ENCODE results near the gene MED23.
"Not testable (repeated sequence)": the region's sequence is repeated elsewhere in the genome, so short reads cannot be mapped to it uniquely, and the experiment has no call there.

MED23 gene

DNA sequence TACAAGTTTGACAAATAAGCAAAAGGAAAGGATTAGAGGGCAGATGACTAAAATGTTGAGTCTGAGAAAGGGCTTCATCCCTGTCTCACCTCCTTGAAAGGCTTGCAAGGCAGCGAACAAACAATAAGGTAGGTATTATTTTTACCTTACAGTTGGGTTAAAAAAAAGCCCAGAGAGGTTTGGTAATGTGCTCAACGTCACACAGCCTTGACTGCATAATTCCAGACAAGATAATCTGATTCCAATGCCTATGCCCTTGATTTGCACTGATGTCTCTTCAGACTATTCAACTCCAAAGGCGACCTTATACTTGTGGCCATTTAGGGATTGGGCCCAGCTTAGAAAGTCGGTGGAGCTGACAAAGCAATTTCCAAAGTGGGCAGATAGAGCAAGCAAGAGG is 53.4 kb downstream of the MED23 start:
- no peak for DNase-seq (ENCODE audit: low spot score)

DNA sequence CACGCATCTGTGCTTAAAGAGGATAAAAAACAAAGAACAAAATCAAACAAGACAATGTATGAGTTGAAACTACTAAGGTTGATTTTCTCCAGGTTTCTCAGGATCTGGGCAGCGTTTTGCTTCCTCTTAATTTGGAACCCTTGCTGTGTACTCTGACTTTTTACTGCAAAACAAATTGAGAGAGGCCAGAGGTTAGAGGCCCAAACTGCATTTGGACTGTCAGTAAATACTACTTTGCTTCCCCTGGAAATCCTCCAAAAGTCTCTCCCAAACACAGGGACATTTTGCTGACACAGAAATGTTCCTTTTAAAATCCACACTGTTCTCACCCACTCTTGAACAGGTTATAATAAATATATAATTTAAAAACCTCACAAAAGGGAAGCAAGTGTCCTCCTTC is 53.9 kb downstream of the MED23 start:
- DNase-seq (ENCODE audit: low spot score), result no peak

DNA sequence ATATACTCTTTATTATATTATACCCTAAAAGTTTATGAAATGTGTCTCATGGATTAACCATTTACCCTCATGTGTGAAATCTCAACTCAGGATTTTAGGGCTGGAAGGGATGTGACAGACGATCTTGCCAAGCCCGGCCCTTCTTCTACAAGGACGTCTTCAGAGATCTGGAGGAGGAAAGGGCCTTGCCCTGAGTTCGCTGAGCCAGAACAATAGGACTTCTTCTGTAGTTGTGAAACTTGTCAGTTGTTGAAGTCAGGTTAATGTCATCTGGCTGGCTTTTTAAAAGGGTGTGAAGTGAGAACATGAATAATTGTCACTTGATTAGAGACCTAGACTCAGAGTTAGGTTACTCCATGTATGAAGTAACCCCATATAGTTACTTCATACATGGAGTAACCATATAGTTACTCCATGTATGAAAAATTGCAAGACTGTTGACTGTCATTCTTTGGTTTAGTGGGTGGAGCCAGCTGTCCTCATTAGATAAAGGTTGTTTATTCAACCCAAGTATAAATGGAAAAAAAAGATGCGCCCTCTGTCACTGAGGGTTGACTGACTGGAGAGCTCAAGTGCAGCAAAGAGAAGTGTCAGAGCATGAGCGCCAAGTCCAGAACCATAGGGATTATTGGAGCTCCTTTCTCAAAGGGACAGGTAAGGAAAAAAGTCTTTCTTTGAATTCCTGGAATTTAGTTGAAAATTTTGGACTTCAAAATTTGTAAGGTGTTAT is 55.2 kb downstream of the MED23 start, which contains the start of gene ARG1:
ARG1 (plus strand) TSS at position 541 of the 730 bp plus-strand sequence; CDS start at position 598, 57 bp downstream.
- DNase-seq (ENCODE audit: low spot score), result no peak

DNA sequence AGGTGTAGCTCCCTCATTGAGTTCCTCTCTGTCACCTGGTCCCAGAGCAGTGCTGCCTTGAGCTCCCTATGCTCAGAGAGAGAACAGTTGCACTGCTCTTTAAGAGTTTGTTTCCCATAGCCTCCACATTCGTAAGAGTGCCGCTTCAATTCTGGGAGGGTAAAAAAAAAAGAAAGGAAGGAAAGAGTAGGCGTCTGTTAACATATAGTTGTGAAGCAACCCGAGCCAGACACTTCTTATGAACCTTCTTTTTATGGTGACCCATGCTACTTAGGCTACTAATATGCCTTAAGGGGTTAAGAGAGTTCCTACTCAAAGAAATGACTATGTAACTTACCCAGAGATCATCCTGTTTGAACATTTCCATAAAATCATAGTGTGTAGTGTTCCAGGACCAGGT is 59.3 kb downstream of the MED23 start:
- no peak for DNase-seq (ENCODE audit: low spot score)

DNA sequence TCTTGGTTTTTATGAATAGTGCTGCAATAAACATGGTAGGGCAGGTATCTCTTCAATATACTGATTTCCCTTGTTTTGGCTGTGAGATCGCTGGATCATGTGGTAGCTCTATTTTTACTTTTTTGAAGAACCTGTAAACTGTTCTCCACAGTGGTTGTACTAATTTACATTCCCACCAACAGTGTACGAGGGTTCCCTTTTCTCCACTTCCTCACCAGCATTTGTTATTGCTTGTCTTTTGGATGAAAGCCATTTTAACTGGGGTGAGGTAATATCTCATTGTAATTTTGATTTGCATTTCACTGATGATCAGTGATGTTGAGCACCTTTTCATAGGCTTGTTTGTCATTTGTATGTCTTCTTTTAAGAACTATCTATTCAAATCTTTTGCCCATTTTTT is 63.0 kb downstream of the MED23 start:
- DNase-seq (ENCODE audit: low spot score), result no peak

DNA sequence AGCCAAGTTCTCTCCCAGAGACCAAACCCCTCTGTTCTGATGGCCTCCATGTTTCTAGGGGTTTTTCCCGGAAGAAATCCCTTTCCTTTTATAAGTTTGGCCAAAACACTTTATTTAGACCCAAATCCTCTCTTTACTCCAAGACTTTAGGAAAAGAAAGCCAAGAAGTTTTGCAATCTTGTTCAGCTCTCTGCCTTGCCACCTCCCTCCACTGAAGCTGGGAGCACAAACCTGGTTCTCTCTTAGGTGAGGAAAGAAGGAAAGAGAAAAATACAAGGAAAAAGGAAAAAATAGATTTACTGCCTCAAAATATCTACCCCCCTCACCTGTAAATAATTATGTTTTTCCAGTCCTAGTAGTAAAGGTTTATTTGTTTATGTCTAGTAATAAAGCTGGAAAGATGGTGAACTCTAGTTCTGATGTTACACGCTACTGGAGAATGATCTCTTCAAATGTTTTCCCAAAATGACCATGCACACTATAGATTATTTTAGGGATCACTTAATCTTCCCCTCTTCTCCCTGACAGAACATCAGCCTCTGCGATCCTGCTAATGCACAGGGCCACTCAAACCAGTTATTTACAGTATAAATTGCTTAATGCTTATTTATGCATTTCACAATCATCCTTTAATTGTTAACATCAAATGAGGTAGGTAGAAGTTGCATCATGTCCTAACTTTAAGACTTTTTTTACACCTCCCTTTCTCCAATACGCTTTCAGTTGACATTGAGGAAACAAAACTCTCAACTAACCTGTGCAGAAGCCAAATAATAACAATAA is 65.9 kb downstream of the MED23 start:
- no peak for DNase-seq (ENCODE audit: low spot score)

DNA sequence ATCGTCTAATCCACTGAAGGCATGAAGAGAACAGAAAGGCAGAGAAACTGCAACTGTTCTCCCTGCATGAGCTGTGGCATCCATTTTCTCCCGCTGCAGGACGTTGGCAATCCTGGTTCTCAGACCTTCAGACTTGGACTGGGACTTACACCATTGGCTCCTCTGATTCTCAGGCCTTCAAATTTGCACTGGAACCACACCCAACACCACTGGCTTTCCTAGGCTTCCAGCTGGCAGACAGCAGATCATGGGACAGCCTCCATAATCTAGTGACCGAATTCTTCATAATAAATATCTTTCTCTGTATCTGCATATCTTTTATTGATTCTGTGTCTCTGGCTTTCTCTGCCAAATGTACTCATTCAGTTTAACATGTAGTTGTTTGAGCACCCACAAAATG is 69.1 kb downstream of the MED23 start:
- no peak for DNase-seq (ENCODE audit: low spot score)

DNA sequence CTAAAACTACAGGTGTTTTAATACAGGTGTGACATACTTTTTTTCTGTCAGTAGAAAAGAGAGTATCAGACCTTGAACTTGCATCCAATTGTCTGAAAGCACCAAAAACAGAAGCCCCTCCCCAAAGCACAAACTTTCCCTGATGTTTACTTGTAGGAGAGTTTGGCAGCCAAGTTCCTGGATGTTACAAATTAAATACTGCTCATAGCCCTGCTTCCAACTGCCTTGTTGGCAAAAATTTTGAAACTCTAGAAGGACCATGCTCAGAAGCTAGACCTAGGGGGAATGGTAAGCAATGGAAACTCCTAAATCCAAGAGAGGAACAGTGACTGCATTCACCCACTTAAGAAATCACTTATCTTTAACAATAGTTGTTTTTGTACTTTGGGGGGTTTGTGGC is 72.0 kb downstream of the MED23 start:
- DNase-seq (ENCODE audit: low spot score), result no peak

DNA sequence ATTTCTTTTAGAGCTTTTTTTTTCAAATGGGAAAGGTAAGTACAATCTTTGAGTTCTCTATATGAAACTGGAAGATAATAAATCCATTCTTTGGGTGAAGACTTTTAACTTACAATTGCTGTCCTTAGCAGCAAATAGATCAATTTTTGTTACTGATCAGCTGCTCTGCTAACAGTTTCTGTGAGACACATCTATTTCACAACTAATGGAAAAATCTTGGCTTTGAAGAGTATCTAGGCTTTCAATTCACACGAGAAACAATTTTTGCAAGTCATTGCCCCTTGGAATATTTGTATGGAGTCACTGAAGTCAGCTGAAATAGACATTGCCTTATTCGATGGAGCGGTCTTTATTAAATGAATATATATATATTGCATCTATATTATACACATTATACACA is 75.5 kb downstream of the MED23 start:
- DNase-seq (ENCODE audit: low spot score), result no peak

DNA sequence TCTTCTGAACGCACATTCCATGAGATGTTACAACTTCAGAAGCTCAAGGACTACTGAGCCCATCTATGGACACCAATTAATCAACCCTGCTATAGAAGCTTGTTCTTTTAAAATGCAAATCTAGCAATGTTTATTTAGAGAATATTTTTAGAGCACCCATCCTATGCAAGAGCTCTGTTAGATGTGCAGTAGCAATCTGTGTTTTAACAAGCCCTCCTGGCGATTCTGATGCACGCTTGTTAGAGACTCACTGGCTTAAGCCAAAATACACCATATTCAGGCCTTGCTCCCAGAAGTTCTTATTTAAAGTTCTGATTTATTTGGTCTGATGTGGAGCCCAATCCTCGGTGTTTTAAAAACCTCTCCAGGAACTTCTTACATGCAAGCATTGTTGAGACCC is 76.1 kb downstream of the MED23 start:
- no peak for DNase-seq (ENCODE audit: low spot score)

DNA sequence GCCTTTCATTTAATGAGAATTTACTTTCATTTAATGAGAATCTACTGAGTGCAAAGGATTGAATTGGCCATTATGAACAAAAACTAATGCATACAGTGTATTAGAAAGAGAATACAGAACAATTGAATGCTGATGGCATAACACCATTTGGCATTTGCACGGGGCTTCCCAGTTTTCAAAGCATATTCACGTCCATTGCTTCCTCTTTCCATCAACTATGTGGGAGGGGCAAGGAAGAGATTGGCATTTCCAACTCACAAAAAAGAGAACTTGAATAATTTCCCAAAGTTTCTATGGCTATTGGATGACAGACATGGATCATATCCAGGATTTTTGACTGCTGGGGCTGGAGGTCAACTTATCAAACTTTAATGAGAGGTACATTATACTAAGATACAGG is 78.2 kb downstream of the MED23 start:
- DNase-seq (ENCODE audit: low spot score), result no peak

DNA sequence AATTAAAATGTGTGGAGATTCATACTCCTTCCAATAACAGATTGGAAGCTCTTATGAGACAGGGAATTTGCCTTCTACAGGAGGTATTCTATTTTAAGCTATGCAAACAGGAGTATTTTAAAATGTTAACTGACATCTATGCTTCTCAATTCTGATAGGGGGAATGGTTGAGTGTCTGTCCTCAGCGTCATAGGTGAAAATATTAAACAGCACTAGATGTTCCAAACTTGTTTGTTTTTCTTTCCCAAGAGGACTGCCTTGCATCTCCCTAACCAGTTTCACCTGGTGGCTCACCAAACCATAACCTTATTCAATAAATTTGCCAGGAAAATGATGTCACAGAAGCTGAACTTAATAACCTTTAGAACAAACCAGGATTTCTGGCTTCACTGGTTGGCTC is 79.6 kb downstream of the MED23 start:
- no peak for DNase-seq (ENCODE audit: low spot score)

DNA sequence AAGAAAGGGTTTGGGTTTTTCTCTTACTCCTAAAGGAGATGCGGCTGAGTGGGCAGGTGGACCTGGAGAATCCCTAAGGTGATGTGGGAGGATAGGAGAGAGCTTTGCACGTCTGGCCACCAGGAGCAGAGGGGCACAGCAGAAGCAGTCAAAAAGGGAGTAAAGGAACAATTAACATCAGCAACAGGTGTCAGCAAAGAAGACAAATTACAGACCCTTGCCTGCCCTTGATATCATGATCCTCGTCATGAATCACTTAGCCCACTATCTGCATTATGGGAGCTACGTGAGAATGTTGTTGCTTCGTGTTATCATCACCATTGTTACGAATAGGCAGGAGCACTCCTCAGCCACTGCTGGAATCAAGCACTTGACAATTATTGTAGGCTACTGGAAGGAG is 80.6 kb downstream of the MED23 start:
- DNase-seq (ENCODE audit: low spot score), result no peak

DNA sequence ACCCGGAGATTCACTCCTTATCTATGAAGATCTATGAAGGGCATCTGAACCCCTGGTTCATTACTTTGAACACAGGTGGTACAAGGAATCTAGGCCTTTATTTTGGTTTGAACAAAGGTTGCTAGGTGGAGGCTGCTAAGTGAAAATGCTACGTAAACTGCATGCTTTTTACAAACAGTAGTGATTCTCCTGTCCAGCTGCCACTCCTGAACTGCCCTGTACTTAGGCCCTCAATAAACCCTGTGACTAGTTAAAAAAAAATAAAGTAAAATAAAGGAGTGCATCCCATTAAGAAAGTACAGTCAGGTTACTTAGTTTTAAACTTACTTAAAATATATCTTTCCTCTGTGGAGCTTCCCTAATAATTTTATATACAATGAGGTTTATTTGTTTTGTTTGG is 82.7 kb downstream of the MED23 start:
- no peak for DNase-seq (ENCODE audit: low spot score)

DNA sequence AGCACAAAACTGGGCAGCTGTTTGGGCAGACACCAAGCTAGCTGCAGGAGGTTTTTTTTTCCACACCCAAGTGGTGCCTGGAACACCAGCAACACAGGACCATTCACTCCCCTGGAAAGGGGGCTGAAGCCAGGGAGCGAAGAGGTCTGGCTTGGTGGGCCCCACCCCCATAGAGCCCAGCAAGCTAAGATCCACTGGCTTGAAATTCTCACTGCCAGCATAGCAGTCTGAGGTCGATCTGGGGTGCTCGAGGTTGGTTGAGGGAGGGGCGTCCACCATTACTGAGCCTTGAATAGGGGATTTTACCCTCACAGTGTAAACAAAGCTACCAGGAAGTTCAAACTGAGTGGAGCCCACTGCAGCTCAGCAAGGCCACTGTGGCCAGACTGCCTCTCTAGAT is 89.4 kb downstream of the MED23 start:
- not testable (repeated sequence) for DNase-seq (ENCODE audit: low spot score)

DNA sequence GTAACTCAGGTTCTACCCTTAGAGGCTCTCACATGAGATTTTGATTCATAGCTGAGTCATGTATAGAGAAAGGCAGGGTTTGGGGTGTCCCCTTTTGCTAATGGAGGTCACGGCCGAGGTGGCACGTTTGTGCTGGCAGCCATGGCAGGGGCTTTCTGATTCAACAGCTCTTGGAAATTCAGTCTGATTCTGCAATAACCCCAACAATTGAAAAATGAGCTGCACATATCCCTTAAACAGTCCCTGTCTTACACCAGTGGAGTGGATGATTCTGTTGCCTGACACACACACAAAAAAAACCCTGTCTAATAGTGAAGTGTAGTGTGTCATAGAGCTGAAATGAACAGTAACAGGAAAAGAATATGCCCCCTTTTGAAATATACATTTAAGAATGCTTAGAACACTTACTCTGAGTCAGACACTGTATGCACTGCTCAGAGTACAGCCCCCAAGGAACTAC is 95.4 kb downstream of the MED23 start:
- DNase-seq (ENCODE audit: low spot score), result no peak

DNA sequence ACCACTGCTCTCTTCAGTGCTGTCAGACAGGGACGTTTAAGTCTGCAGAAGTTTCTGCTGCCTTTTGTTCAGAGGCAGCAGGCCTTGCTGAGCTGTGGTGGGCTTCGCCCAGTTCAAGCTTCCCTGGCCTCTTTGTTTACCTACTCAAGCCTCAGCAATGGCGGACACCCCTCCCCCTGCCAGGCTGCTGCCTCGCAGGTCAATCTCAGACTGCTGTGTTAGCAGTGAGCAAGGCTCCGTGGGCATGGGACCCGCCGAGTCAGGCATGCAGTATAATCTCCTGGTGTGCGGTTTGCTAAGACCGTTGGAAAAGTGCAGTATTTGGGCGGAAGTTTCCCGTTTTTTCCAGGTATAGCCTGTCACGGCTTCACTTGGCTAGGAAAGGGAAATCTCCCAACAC is 96.4 kb downstream of the MED23 start:
- DNase-seq (ENCODE audit: low spot score), result not testable (repeated sequence)

DNA sequence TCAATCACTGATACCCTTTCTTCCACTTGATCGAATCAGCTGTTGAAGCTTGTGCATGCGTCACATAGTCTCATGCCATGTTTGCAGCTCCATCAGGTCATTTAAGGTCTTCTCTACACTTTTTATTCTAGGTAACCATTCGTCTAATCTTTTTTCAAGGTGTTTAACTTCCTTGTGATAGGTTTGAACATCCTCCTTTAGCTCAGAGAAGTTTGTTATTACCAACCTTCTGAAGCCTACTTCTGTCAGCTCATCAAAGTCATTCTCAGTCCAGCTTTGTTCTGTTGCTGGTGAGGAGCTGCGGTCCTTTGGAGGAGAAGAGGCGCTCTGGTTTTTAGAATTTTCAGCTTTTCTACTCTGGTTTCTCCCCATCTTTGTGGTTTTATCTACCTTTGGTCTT is 97.1 kb downstream of the MED23 start:
- not testable (repeated sequence) for DNase-seq (ENCODE audit: low spot score)

DNA sequence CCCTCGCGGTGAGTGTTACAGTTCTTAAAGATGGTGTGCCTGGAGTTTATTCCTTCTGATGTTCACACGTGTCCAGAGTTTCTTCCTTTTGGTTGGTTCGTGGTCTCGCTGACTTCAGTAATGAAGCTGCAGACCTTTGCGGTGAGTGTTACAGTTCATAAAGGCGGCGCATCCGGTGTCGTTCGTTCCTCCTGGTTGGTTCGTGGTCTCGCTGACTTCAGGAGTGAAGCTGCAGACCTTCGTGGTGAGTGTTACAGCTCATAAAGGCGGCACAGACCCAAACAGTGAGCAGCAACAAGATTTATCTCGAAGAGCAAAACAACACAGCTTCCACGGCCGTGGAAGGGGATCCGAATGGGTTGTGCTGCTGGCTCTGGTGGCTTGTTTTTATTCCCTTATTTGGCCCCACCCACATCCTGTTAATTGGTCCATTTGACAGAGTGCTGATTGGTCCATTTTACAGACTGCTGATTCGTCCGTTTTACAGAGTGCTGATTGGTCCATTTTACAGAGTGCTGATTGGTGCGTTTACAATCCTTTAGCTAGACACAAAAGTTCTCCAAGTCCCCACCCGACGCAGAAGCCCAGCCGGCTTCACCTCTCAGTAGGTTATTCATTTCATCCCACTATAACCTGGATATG is 103.2 kb downstream of the MED23 start:
- DNase-seq (ENCODE audit: low spot score), result no peak

DNA sequence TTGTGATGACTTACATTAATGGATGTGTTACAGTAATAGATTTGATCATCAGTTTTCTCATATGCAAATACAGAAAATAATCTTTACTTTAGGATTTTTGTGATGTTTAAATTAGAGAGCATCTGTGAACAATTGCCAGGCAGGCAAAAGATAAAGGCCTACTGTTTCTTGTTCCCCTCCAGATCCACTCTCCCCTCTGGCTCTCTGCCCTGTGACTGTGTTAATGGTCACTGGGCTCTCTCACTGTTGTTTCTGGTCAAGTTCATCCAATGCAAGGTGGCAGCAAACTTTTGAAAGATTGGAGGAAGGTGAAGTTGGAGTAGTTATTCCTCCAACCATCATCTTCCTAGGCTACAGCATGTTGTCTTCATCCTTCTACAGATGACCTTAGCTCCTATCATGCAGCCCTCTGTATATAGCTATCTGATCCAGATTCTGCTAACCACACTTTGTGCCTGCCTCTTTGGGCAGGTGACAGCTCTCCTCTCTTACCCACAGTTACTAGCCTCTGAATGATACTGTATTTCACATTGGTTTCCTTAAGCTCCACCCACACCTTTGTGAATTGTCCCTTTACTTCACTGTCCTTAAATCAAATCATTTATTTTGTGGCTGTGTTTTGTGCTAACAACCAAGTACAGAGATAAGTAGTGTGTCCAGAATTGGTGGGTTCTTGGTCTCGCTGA is 103.9 kb downstream of the MED23 start:
- no peak for DNase-seq (ENCODE audit: low spot score)

Measured in HuH-7 (cell line).